Smooth muscle cell (in vitro differentiated cells): Measurements from ENCODE around the gene TRIM51. TPM values are rescaled to one million over a fixed set of nuclear protein-coding genes. Genes with fewer than 3 reads are reported as not detected.

Experiments
- DNase-seq: peaks from one replicate; lab custom pipeline; 2025; ENCODE audit not compliant: unreplicated experiment; lab: John Stamatoyannopoulos, UW
- H2AFZ ChIP-seq: fragments of 200-600 bp; sonication (generic); 2 replicates; pipeline ENCODE4 v1.6.0; 2016; ENCODE audit warnings: antibody characterized with exemption, low read depth, mild to moderate bottlenecking
- H3F3A ChIP-seq: fragments of 200-600 bp; sonication (generic); 2 replicates; pipeline ENCODE4 v1.6.0; 2017; ENCODE audit warnings: antibody characterized with exemption, low read depth
- H3K27ac ChIP-seq: fragments of 200-600 bp; sonication (generic); 2 replicates; pipeline ENCODE4 v1.5.1; 2016; ENCODE audit warnings: low read depth, mild to moderate bottlenecking
- H3K27me3 ChIP-seq: fragments of 200-600 bp; sonication (generic); 2 replicates; pipeline ENCODE4 v1.6.1; 2016; ENCODE audit warnings: low read depth, mild to moderate bottlenecking
- H3K36me3 ChIP-seq: fragments of 200-600 bp; sonication (generic); 2 replicates; pipeline ENCODE4 v1.5.1; 2016; ENCODE audit warnings: low read depth
- H3K4me1 ChIP-seq: fragments of 200-600 bp; sonication (generic); 2 replicates; pipeline ENCODE4 v1.5.1; 2016; ENCODE audit warnings: low read depth
- H3K4me2 ChIP-seq: fragments of 200-600 bp; sonication (generic); 2 replicates; pipeline ENCODE4 v1.6.0; 2016; ENCODE audit warnings: mild to moderate bottlenecking
- H3K4me3 ChIP-seq: fragments of 200-600 bp; sonication (generic); 2 replicates; pipeline ENCODE4 v1.5.1; 2016; ENCODE audit warnings: mild to moderate bottlenecking
- H3K79me2 ChIP-seq: fragments of 200-600 bp; sonication (generic); 2 replicates; pipeline ENCODE4 v1.6.0; 2016; ENCODE audit warnings: low read depth, mild to moderate bottlenecking
- H3K9ac ChIP-seq: fragments of 200-600 bp; sonication (generic); 2 replicates; pipeline ENCODE4 v1.6.0; 2016; ENCODE audit warnings: low read depth
- H3K9me3 ChIP-seq: fragments of 200-600 bp; sonication (generic); replicated peaks from 2 replicates; pipeline ENCODE4 v1.5.1; 2016; ENCODE audit warnings: low read depth
- H4K20me1 ChIP-seq: fragments of 200-600 bp; sonication (generic); 2 replicates; pipeline ENCODE4 v1.6.0; 2016; ENCODE audit warnings: low read depth
- WGBS: methylation state at CpG from one replicate; pipeline ENCODE4 v1.1.7; 2016; ENCODE audit warnings: low lambda C conversion rate; 5-methylcytosine and 5-hydroxymethylcytosine counted together
- polyA plus RNA-seq: library from polyadenylated mRNA; unstranded; fragments of >200 nt; fragmentation: Nextera tagmentation; extraction: Ambion mirVana; gene quantifications from 2 replicates; pipeline ENCODE4 v1.2.1, GENCODE V29; 2016
- small RNA-seq: library from RNA; depleted of rRNA; stranded (forward); fragments of <200 nt; gene quantifications from one replicate; pipeline ENCODE3, GENCODE V24; 2014
- total RNA-seq: library from RNA; depleted of rRNA; stranded (reverse); fragments of >200 nt; gene quantifications from 2 replicates; pipeline ENCODE4 v1.2.3, GENCODE V29; 2014
- TF ChIP-seq, protein P1 (sequence below): fragments of 200-600 bp; sonication (generic); IDR thresholded peaks from 2 replicates; pipeline ENCODE4 v1.5.1; 2017; ENCODE audit warnings: borderline replicate concordance, mild to moderate bottlenecking, antibody characterized with exemption; ENCODE audit not compliant: insufficient read depth, poor library complexity, severe bottlenecking

TRIM51 gene
- total and polyA plus RNA-seq, 2 experiments from 2014 or later, result not detected

DNA sequence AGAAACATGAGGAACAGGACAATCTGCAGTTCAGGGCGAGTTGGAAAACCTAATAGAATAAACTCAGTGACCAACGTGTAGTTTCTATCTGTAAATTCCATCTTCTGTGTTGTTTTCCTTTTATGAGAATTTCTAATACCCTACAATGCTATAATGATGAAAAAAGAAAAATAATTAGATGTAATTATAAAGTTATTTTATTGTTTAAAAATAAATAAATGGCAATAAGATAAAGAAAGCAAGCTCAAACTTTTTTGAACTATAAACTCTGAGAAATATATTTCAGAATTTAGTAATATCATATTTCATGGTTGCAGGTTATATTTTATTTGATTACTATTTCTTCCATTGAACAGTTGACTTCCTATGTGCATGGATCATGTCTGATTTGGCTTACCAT is 53.2 kb downstream of the TRIM51 start, which contains the start of gene OR5I1:
Gene OR5I1, minus strand, starts transcription at position 101 of the 400 bp plus-strand sequence. Its CDS starts 0 bp downstream, at position 101.
- Histone ChIP-seq H3K4me1 (no peaks in the 10 kb centered on the region), H3K4me3 (no peak within 1 kb of the TSS), H3F3A (no peaks in the 10 kb centered on the region), H3K79me2 (no peaks in the 10 kb centered on the region), H3K27me3 (no peaks in the 10 kb centered on the region), H2AFZ (no peak within 1 kb of the TSS), H4K20me1 (no peaks in the 10 kb centered on the region), H3K27ac (no peak within 1 kb of the TSS), H3K9ac (no peak within 1 kb of the TSS), H3K4me2 (no peak within 1 kb of the TSS), H3K9me3 (no peaks in the 10 kb centered on the region), H3K36me3 (no peaks in the 10 kb centered on the region)
- WGBS, result 77% methylated on average over 2 of the region's 2 CpGs
- DNase-seq, result no peak
- TF ChIP-seq, protein P1, sequence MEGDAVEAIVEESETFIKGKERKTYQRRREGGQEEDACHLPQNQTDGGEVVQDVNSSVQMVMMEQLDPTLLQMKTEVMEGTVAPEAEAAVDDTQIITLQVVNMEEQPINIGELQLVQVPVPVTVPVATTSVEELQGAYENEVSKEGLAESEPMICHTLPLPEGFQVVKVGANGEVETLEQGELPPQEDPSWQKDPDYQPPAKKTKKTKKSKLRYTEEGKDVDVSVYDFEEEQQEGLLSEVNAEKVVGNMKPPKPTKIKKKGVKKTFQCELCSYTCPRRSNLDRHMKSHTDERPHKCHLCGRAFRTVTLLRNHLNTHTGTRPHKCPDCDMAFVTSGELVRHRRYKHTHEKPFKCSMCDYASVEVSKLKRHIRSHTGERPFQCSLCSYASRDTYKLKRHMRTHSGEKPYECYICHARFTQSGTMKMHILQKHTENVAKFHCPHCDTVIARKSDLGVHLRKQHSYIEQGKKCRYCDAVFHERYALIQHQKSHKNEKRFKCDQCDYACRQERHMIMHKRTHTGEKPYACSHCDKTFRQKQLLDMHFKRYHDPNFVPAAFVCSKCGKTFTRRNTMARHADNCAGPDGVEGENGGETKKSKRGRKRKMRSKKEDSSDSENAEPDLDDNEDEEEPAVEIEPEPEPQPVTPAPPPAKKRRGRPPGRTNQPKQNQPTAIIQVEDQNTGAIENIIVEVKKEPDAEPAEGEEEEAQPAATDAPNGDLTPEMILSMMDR, result no peak

Small RNA genes within 50 kb of the gene (small RNA-seq; reads per million reads assigned to genes)
- not detected for gene AC036111.3

Other genes with a start within 250 kb of the TRIM51 start
- gene OR4P4, start 248.2 kb upstream of the TRIM51 start, total RNA-seq, result not detected in 2 replicates
- gene OR4P4, start 248.2 kb upstream of the TRIM51 start, polyA plus RNA-seq, result not detected in 2 replicates
- gene OR4S2, start 235.0 kb upstream of the TRIM51 start, total RNA-seq, result not detected in 2 replicates
- gene OR4S2, start 235.0 kb upstream of the TRIM51 start, polyA plus RNA-seq, result not detected in 2 replicates
- not detected in 2 replicates for gene OR4C6, start 221.1 kb upstream of the TRIM51 start, total RNA-seq
- not detected in 2 replicates for gene OR4C6, start 221.1 kb upstream of the TRIM51 start, polyA plus RNA-seq
- gene OR5D13, start 109.9 kb upstream of the TRIM51 start, total RNA-seq, result not detected in 2 replicates
- gene OR5D13, start 109.9 kb upstream of the TRIM51 start, polyA plus RNA-seq, result not detected in 2 replicates
- not detected in 2 replicates for gene OR5D14, start 87.7 kb upstream of the TRIM51 start, total RNA-seq
- not detected in 2 replicates for gene OR5D14, start 87.7 kb upstream of the TRIM51 start, polyA plus RNA-seq
- gene OR5L1, start 71.9 kb upstream of the TRIM51 start, total RNA-seq, result not detected in 2 replicates
- not detected in 2 replicates for gene OR5L1, start 71.9 kb upstream of the TRIM51 start, polyA plus RNA-seq
- not detected in 2 replicates for gene OR5D18, start 63.7 kb upstream of the TRIM51 start, total RNA-seq
- not detected in 2 replicates for gene OR5D18, start 63.7 kb upstream of the TRIM51 start, polyA plus RNA-seq
- not detected in 2 replicates for gene OR5L2, start 56.1 kb upstream of the TRIM51 start, total RNA-seq
- not detected in 2 replicates for gene OR5L2, start 56.1 kb upstream of the TRIM51 start, polyA plus RNA-seq
- gene OR5D16, start 44.5 kb upstream of the TRIM51 start, total RNA-seq, result not detected in 2 replicates
- gene OR5D16, start 44.5 kb upstream of the TRIM51 start, polyA plus RNA-seq, result not detected in 2 replicates
- gene OR5W2, start 31.3 kb downstream of the TRIM51 start, total RNA-seq, result not detected in 2 replicates
- gene OR5W2, start 31.3 kb downstream of the TRIM51 start, polyA plus RNA-seq, result not detected in 2 replicates
- gene OR5I1, start 53.1 kb downstream of the TRIM51 start, total RNA-seq, result not detected in 2 replicates
- gene OR5I1, start 53.1 kb downstream of the TRIM51 start, polyA plus RNA-seq, result not detected in 2 replicates
- not detected in 2 replicates for gene OR10AG1, start 86.6 kb downstream of the TRIM51 start, total RNA-seq
- not detected in 2 replicates for gene OR10AG1, start 86.6 kb downstream of the TRIM51 start, polyA plus RNA-seq
- not detected in 2 replicates for gene OR5F1, start 111.3 kb downstream of the TRIM51 start, total RNA-seq
- gene OR5F1, start 111.3 kb downstream of the TRIM51 start, polyA plus RNA-seq, result not detected in 2 replicates
- not detected in 2 replicates for gene OR5AS1, start 144.4 kb downstream of the TRIM51 start, total RNA-seq
- gene OR5AS1, start 144.4 kb downstream of the TRIM51 start, polyA plus RNA-seq, result not detected in 2 replicates
- gene OR8I2, start 210.0 kb downstream of the TRIM51 start, total RNA-seq, result not detected in 2 replicates
- gene OR8I2, start 210.0 kb downstream of the TRIM51 start, polyA plus RNA-seq, result not detected in 2 replicates
- not detected in 2 replicates for gene OR8H2, start 220.4 kb downstream of the TRIM51 start, total RNA-seq
- not detected in 2 replicates for gene OR8H2, start 220.4 kb downstream of the TRIM51 start, polyA plus RNA-seq
- gene OR8H3, start 239.1 kb downstream of the TRIM51 start, total RNA-seq, result not detected in 2 replicates
- gene OR8H3, start 239.1 kb downstream of the TRIM51 start, polyA plus RNA-seq, result not detected in 2 replicates